ENCODE data around the gene AOPEP.
A peak's percentile ranks its signal among the peaks of the same experiment; 100 is the strongest.

AOPEP gene

GRCh38 chr9:94909965-94910730 is 183.6 kb downstream of the AOPEP start:
- H3K4me3 ChIP-seq (ENCODE audit: low read depth, low read length): no peak overlapping the region
- H3K36me3 ChIP-seq (ENCODE audit: control insufficient read depth in 2 of 2, insufficient read depth in 1 of 2, low read length in 2 of 2): no peaks in the 10 kb centered on the region
- no peaks in the 10 kb centered on the region for H3K9me3 ChIP-seq (ENCODE audit: control insufficient read depth, insufficient read depth, low read depth, low read length)
- POLR2A ChIA-PET: interaction anchor here (0.6 to 1.2 kb wide), 2 partner anchors 73 to 116 kb away, joined by 3 to 4 read pairs; no protein-coding TSS in a partner anchor
- CTCF ChIA-PET: interaction anchor here (0.6 kb wide), 1 partner anchor 58 kb away, joined by 3 read pairs; no protein-coding TSS in a partner anchor
- no peak for TF ChIP-seq ZNF132 (tag by site-specific recombination; IDR thresholded peaks at IDR 0.05; ENCODE audit: borderline replicate concordance)
- no peak for TF ChIP-seq ZNF211 (tag by site-specific recombination; IDR thresholded peaks at IDR 0.05; ENCODE audit: low read depth)
- no peak for TF ChIP-seq SP2 (tag by site-specific recombination; IDR thresholded peaks at IDR 0.05)
- TF ChIP-seq KLF8 (tag by site-specific recombination; IDR thresholded peaks at IDR 0.05): no peak
- no peak for TF ChIP-seq ZNF335 (tag by site-specific recombination; conservative IDR thresholded peaks at IDR 0.05)
- no peak for TF ChIP-seq YY2 (tag by site-specific recombination; IDR thresholded peaks at IDR 0.05)
- no peak for TF ChIP-seq ZNF529 (tag by site-specific recombination; IDR thresholded peaks at IDR 0.05; ENCODE audit: insufficient replicate concordance)
- no peak for TF ChIP-seq ZNF138 (tag by site-specific recombination; IDR thresholded peaks at IDR 0.05; ENCODE audit: borderline replicate concordance)
- no peak for TF ChIP-seq ZNF513 (tag by site-specific recombination; IDR thresholded peaks at IDR 0.05)
- no peak for TF ChIP-seq ZNF133 (tag by site-specific recombination; IDR thresholded peaks at IDR 0.05)
- TF ChIP-seq ZNF449 (tag by site-specific recombination; IDR thresholded peaks at IDR 0.05): no peak
- TF ChIP-seq ZNF175 (tag by site-specific recombination; IDR thresholded peaks at IDR 0.05): no peak
- TF ChIP-seq ZNF394 (tag by site-specific recombination; IDR thresholded peaks at IDR 0.05; ENCODE audit: borderline replicate concordance): no peak
- no peak for TF ChIP-seq ZNF2 (tag by site-specific recombination; IDR thresholded peaks at IDR 0.05)
- no peak for TF ChIP-seq BCL11B (tag by site-specific recombination; IDR thresholded peaks at IDR 0.05; ENCODE audit: low read depth)
- no peak for TF ChIP-seq ZBTB7A (tag by site-specific recombination; IDR thresholded peaks at IDR 0.05; ENCODE audit: low read depth)
- TF ChIP-seq HIC1 (tag by site-specific recombination; IDR thresholded peaks at IDR 0.05): no peak
- TF ChIP-seq ZNF785 (tag by site-specific recombination; IDR thresholded peaks at IDR 0.05): no peak
- no peak for TF ChIP-seq REPIN1 (tag by site-specific recombination; IDR thresholded peaks at IDR 0.05; ENCODE audit: low read depth)
- no peak overlapping the region for H3K27ac ChIP-seq (ENCODE audit: extremely low read depth, low read depth, low read length)
- H3K4me1 ChIP-seq (ENCODE audit: control insufficient read depth, insufficient read depth, low read length): peaks cover 8% of the 10 kb centered on the region; the same call in 1 of the 2 replicates

- Histone ChIP-seq H3K4me1 (ENCODE audit: control insufficient read depth, insufficient read depth, low read length) (peaks cover 8% of the 10 kb centered on the region; the same call in 1 of the 2 replicates), H3K4me3 (ENCODE audit: low read depth, low read length) (no peak overlapping the region), H3K36me3 (ENCODE audit: control insufficient read depth in 2 of 2, insufficient read depth in 1 of 2, low read length in 2 of 2) (no peaks in the 10 kb centered on the region), H3K9me3 (ENCODE audit: control insufficient read depth, insufficient read depth, low read depth, low read length) (no peaks in the 10 kb centered on the region), H3K27ac (ENCODE audit: extremely low read depth, low read depth, low read length) (no peak overlapping the region)
- POLR2A ChIA-PET: interaction anchor here (1.0 to 1.2 kb wide), 2 partner anchors 8 to 115 kb away, joined by 4 read pairs; no protein-coding TSS in a partner anchor
- CTCF ChIA-PET: interaction anchor here (0.6 to 0.9 kb wide), 2 partner anchors 69 to 308 kb away, joined by 3 to 5 read pairs; no protein-coding TSS in a partner anchor
- TF ChIP-seq ZNF239 (tag by site-specific recombination; IDR thresholded peaks at IDR 0.05) (no peak), ZNF629 (tag by site-specific recombination; IDR thresholded peaks at IDR 0.05) (peak; percentile 64), ZSCAN5A (tag by site-specific recombination; IDR thresholded peaks at IDR 0.05) (no peak), MYNN (tag by site-specific recombination; IDR thresholded peaks at IDR 0.05; ENCODE audit: borderline replicate concordance) (no peak), ZBTB1 (tag by site-specific recombination; IDR thresholded peaks at IDR 0.05) (no peak), ATF2 (tag by site-specific recombination; IDR thresholded peaks at IDR 0.05; ENCODE audit: low read depth) (peak; percentile 55; the same call in 1 of the 2 replicates)
These were observed 184.7 kb downstream of the AOPEP start for GRCh38 chr9:94911211-94911610.

Data from HEK293 (cell line).